ENCODE data around the gene MMS19.
"Not testable (repeated sequence)": the region's sequence is repeated elsewhere in the genome, so short reads cannot be mapped to it uniquely, and the experiment has no call there.

The MMS19 gene

DNA sequence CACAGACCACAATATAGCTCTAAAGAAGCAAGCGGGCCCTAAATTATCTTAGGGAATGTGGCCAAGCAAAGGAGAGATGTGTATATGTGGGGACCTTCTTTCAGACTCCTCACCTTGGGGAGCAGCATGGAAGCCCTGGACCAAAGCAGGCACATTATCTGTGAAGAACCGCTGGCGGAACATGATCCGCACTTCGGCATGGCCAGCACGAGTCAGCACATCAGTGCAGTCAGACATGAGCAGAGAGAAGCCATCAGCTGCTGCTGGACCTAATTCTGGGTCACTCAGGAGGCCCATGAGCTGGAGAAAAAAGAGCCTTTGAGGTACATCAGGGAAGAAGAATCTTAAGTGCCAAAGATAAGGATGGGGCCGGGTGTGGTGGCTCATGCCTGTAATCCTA is 38.3 kb downstream of the MMS19 start:
- DNase-seq = no peak

- no peak for DNase-seq
Observed at GRCh38 chr10:97459111-97459510, 39.1 kb downstream of the MMS19 start.

- no peak for DNase-seq
Observed at GRCh38 chr10:97456686-97457065, 41.5 kb downstream of the MMS19 start.

DNA sequence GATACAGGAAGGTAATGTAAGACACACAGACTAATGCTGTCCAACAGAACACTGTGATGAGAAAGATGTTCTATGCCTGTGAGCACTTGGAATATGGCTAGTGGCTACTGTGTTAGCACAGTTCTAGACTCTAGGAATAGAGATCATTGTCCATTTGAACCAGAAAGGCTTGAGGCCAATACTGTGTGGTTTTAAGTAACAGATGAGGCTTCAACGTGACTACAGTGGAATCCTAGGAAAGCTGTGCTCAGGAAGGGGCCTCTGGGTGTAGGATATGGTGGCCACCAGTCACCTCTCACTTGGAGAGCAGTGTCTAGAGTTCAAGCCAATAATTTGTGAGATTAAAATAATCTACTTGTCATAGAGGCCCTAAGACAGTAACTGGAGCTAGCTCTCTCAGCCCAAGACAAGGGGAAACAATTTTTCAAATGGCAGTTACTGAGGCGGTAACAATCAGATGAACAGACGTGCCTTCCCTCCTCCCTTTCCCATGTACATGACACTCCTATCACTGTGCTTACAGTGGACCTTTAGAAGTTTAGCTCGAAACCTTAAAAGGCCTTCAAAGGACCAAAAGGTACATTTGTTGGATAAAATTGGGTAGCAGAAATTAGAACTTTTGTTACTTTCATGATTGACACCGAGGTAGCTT is 42.1 kb downstream of the MMS19 start:
- DNase-seq = no peak

GRCh38 chr10:97454330-97455036 is 43.7 kb downstream of the MMS19 start:
- DNase-seq = no peak

- DNase-seq = no peak
Observed at GRCh38 chr10:97452352-97452751, 45.9 kb downstream of the MMS19 start.

DNA sequence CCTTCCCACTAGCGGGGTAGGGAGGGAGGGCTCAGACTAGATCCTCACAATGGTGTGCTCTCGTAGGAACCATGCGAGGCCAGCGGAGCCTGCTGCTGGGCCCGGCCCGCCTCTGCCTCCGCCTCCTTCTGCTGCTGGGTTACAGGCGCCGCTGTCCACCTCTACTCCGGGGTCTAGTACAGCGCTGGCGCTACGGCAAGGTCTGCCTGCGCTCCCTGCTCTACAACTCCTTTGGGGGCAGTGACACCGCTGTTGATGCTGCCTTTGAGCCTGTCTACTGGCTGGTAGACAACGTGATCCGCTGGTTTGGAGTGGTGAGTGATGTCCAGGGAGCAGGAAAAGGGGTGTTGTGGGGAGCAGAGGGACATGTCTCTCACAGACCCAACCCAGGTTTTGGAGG is 46.6 kb downstream of the MMS19 start:
- DNase-seq = no peak

GRCh38 chr10:97450828-97451227 is 47.4 kb downstream of the MMS19 start:
- no peak for DNase-seq

- peak; percentile 94 for DNase-seq
Observed at GRCh38 chr10:97445722-97446639, 52.2 kb downstream of the MMS19 start, which contains the start of the genes EXOSC1 and ZDHHC16. TSS of gene EXOSC1 (minus strand) at chr10:97446006. CDS start at chr10:97445985, 21 bp downstream. TSS of gene ZDHHC16 (plus strand) at chr10:97446175. CDS start at chr10:97451676, 5,501 bp downstream.

GRCh38 chr10:97445357-97445721 is 52.9 kb downstream of the MMS19 start:
- no peak for DNase-seq

- DNase-seq = no peak
Observed at GRCh38 chr10:97444212-97444611, 54.0 kb downstream of the MMS19 start.

DNA sequence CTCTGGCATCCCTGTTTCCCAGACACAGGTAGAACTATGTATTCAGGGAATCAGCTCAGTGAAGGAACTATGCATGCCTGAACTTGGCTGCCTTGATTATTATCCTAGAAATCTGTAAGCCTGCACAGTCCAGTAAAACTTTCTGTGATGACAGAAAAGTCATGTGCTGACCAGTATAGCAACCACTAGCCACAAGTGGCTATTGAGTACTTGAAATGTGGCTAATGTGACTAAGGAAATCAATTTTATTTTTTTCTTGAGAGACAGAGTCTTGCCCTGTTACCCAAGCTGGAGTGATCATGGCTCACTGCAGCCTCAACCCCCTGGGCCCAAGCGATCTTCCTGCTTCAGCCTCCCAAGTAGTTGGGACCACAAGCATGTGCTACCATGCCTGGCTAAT is 55.9 kb downstream of the MMS19 start:
- no peak for DNase-seq

GRCh38 chr10:97435211-97435610 is 63.0 kb downstream of the MMS19 start:
- DNase-seq = no peak

- DNase-seq = no peak
Observed at GRCh38 chr10:97434557-97434956, 63.7 kb downstream of the MMS19 start.

DNA sequence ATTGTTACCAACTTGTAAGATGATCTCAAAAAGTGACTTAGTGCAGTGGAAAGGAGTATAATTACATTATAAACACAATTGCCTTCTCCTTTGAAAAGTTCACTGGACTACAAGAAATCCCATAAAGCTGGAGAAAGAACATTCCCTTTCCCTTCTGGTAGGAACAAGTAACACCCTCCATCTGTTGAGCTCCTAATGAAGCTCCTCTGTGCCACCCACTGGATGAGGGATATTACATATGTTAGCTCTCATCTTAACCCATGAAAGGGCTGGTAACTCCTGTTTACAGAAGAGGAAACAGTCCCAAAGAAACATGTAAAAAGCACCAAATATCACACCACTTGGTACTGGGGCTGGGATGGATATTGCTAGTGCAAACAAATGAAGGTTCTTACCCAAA is 64.2 kb downstream of the MMS19 start:
- no peak for DNase-seq

DNA sequence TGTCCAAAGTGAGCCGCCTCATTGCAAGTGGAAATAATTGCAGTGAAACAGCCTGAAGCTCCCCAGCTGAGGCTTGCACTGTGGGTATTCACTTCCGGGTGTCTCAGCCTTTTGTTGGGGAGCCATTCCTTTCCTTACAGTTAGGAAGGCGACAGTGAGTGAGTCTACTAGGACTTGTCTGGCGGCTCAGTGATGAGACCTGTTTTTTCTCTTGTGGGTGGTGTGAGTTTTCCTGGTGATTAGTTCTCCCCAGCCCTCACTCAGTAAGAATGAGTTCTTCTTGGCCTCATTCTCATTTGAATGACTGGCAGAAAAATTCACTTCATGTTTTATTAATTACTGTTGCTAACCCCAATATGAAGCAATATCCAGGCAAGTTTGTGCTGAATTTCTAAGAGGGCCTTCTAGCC is 69.6 kb downstream of the MMS19 start:
- DNase-seq = no peak

DNA sequence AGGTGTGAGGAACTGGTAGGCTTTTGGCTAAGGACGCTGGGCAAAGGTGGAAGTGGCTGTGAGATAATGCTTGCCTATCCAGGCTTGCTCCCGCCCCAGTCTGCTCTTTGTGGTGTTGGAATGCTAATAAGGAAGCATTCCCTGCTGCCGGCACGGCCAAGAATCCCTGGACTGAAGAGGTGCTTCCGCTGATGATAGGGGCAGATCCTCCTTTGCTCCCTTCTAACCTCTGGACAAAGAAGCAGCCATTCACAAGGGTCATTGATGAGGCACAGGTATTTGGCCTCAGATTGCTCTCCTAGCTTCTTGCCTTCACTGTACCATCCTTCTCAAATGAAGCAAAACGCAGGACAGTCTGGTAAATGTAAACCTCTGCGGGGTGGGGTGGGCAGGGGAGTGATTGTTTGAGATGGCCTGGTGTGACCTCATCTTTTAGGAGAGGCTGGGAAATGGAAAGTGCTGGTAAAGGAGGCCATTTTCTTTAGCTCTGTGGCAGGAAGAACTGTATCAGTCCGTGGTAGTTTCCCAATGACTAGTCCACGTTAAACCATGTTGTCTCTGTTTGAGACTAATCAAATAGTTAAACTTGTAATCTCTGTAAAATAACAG is 70.5 kb downstream of the MMS19 start:
- DNase-seq = no peak

- DNase-seq = no peak
Observed at GRCh38 chr10:97426776-97427570, 71.2 kb downstream of the MMS19 start.

DNA sequence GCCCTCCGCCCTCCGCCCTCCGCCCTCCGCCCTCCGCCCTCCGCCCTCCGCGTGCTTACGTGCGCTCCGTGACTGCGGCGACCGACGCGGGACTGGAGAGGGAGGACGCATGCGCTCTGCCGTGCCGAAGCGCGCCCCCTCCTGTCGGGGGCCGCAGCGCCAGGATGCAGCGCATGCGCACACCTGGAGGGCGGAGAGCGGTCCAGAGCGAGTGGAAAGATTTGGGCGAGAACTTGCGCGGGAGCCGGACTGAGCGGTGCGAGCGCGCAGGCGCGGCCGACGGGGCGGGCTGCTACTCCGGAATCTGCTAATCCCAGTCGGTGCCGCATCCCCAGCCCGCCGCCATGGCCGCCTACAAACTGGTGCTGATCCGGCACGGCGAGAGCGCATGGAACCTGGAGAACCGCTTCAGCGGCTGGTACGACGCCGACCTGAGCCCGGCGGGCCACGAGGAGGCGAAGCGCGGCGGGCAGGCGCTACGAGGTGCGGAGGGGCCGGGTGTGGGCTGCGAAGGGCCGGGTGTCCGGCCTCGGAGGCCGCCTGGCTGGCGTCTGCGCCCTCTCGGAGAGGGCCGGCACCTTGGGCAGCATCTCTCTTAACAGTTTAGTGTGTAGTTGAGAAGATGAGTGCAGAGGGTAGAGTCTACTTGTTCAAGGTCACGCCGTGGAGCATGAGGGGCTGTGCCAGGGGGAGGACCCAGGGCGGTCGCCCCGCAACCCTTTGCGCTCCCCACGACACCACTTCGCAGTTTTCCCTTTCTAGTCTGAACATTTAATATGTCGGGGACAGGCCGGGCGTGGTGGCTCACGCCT is 72.1 kb downstream of the MMS19 start, which contains the start of gene PGAM1:
TSS of gene PGAM1 (plus strand) at position 228 of the 812 bp plus-strand sequence. CDS start at position 345, 117 bp downstream.
- peak; percentile 97 for DNase-seq

GRCh38 chr10:97423757-97424098 is 74.5 kb downstream of the MMS19 start:
- DNase-seq = not testable (repeated sequence)

GRCh38 chr10:97416565-97416964 is 81.7 kb downstream of the MMS19 start:
- DNase-seq = no peak

Measured in 8988T (cell line).